Bronchial epithelial cell (primary cell): ENCODE measurements around the gene WNT7A. TPM values are rescaled to one million over a fixed set of nuclear protein-coding genes. Genes with fewer than 3 reads are reported as not detected.

Experiments
- DNase-seq: peaks from one replicate; pipeline ENCODE4 v3.0.0-alpha.2; 2010; ENCODE audit warnings: low read depth
- FAIRE-seq: peaks from 2 replicates; lab custom pipeline; 2011; peaks lifted over from hg19 to GRCh38; lab: Jason Lieb, UNC
- H3K27me3 ChIP-seq: 2 replicates; pipeline ENCODE4 v1.5.1; 2011; ENCODE audit warnings: low read length; ENCODE audit not compliant: control insufficient read depth, insufficient read depth
- H3K36me3 ChIP-seq: 2 replicates; pipeline ENCODE4 v1.5.1; 2011; ENCODE audit warnings: low read length; ENCODE audit not compliant: control insufficient read depth, insufficient read depth
- H3K4me3 ChIP-seq: 2 replicates; pipeline ENCODE4 v1.5.1; 2011; ENCODE audit warnings: mild to moderate bottlenecking, low read depth, low read length, control low read depth
- CTCF ChIP-seq: IDR thresholded peaks from 2 replicates; pipeline ENCODE4 v1.5.1; 2011; ENCODE audit warnings: mild to moderate bottlenecking, moderate library complexity, low read length, control low read depth, inconsistent platforms; ENCODE audit not compliant: insufficient read depth, severe bottlenecking
- total RNA-seq: library from RNA; depleted of rRNA; stranded (reverse); fragments of >200 nt; gene quantifications from 2 replicates; pipeline ENCODE4 v1.2.1, GENCODE V29; 2014

The WNT7A gene
- total RNA-seq, 1 donor from 2014 or later = 13.4 TPM

DNA sequence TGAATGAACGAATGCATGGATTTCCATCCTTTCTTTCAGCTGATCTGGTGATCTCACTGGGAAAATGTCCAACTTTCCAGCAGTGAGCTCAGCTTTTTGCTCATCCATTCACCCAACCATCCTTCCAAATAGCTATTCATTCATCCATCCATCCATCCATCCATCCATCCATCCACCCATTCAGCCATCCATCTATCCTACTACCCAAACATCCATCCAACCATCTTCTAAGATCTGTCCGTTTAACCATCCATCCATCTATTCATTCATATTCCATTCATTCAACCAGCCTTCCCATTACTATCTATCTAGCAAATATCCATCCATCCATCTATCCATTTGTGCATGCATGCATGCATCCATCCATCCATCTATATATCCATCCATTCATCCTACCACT lies 39.4 kb downstream of the WNT7A start:
- H3K36me3 ChIP-seq = peaks cover 4% of the 10 kb centered on the region
- no peak overlapping the region for H3K4me3 ChIP-seq
- FAIRE-seq (no peak), DNase-seq (no peak)
- no peak for TF ChIP-seq CTCF
- no peaks in the 10 kb centered on the region for H3K27me3 ChIP-seq

DNA sequence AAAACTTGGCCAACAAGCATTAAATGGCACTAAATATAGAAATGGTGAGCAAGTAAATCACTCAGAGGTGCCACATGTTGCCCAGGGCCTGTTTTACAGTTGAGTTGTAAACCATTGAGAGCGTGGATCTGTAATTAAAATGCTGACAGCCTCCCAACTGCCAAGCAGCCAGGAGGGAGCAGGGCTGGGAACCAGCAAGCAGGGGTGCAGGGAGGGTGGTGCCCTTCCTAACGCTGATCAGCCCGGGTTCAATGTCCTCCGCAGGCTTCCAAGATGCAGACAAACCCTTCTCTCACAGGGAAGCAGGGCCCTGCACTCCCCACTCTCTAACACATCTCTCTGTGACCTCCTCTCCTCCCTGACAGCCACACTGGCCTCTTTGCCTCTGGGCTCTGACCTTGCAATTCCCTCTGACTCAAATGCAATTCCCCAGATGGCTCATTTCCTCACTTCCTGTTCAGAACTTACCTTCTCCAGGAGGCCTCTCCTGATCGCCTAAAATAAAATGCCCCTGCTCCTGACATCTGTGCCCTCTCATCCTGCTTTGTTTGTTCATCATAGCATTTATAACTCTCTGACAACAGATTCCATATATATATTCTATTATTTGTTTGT lies 40.0 kb downstream of the WNT7A start:
- TF ChIP-seq CTCF = no peak
- Histone ChIP-seq H3K4me3 (no peak overlapping the region), H3K36me3 (peaks cover 3% of the 10 kb centered on the region), H3K27me3 (no peaks in the 10 kb centered on the region)
- peak; percentile 60 for DNase-seq
- no peak for FAIRE-seq

- FAIRE-seq = no peak
- no peak overlapping the region for H3K4me3 ChIP-seq
- H3K36me3 ChIP-seq = peaks cover 5% of the 10 kb centered on the region
- no peak for DNase-seq
- no peaks in the 10 kb centered on the region for H3K27me3 ChIP-seq
- no peak for TF ChIP-seq CTCF
Measured at GRCh38 chr3:13839253-13839652, 40.6 kb downstream of the WNT7A start.

- no peak overlapping the region for H3K4me3 ChIP-seq
- no peaks in the 10 kb centered on the region for H3K27me3 ChIP-seq
- peaks cover 5% of the 10 kb centered on the region for H3K36me3 ChIP-seq
- no peak for TF ChIP-seq CTCF
- no peak for DNase-seq
- no peak for FAIRE-seq
Measured at GRCh38 chr3:13838421-13838820, 41.5 kb downstream of the WNT7A start.

- no peak for TF ChIP-seq CTCF
- H3K4me3 ChIP-seq = no peak overlapping the region
- DNase-seq (no peak), FAIRE-seq (no peak)
- H3K36me3 ChIP-seq = peaks cover 4% of the 10 kb centered on the region
- H3K27me3 ChIP-seq = no peaks in the 10 kb centered on the region
Measured at GRCh38 chr3:13837751-13838150, 42.1 kb downstream of the WNT7A start.
